Liver (tissue), 9 donors: Measurements from ENCODE around the gene PRAME. TPM values are rescaled to one million over a fixed set of nuclear protein-coding genes. Genes with fewer than 3 reads are reported as not detected.

Experiments
- DNase-seq: peaks from one replicate; pipeline ENCODE4 v3.0.0-alpha.2; 2017; ENCODE audit warnings: low spot score
- H3K27ac ChIP-seq, 2 donors: one replicate each; pipeline ENCODE4 v1.7.0; 2013; ENCODE audit warnings: inconsistent platforms in 2 of 2, low read length in 2 of 2, control low read depth in 1 of 2, low read depth in 1 of 2, mild to moderate bottlenecking in 1 of 2
- H3K27me3 ChIP-seq, 4 donors: one replicate each; pipeline versions ENCODE4 v1.6.1 to v1.7.0; 2013; ENCODE audit warnings: low read length in 3 of 4, inconsistent platforms in 1 of 4, mild to moderate bottlenecking in 1 of 4, moderate library complexity in 1 of 4; ENCODE audit not compliant: control insufficient read depth in 4 of 4, insufficient read depth in 4 of 4
- H3K36me3 ChIP-seq, 4 donors: one replicate each; pipeline versions ENCODE4 v1.6.1 to v1.7.0; 2013; ENCODE audit warnings: low read length in 3 of 4, mild to moderate bottlenecking in 3 of 4, low read depth in 1 of 4, moderate library complexity in 1 of 4; ENCODE audit not compliant: control insufficient read depth in 4 of 4, insufficient read depth in 3 of 4
- H3K4me1 ChIP-seq, 4 donors: one replicate each; pipeline versions ENCODE4 v1.6.1 to v1.7.0; 2013; ENCODE audit warnings: low read length in 3 of 4, mild to moderate bottlenecking in 3 of 4, moderate library complexity in 1 of 4; ENCODE audit not compliant: control insufficient read depth in 4 of 4, insufficient read depth in 4 of 4
- H3K4me3 ChIP-seq, 3 donors: one replicate each; pipeline versions ENCODE4 v1.6.1 to v1.7.0; 2013; ENCODE audit warnings: low read length in 3 of 3, control low read depth in 1 of 3, low read depth in 1 of 3, mild to moderate bottlenecking in 1 of 3
- H3K9ac ChIP-seq, 2 donors: one replicate each; pipeline ENCODE4 v1.7.0; 2013; ENCODE audit warnings: low read length in 2 of 2, mild to moderate bottlenecking in 2 of 2, moderate library complexity in 2 of 2, control low read depth in 1 of 2, low read depth in 1 of 2
- H3K9me3 ChIP-seq, 4 donors: one replicate each; pipeline versions ENCODE4 v1.6.1 to v1.7.0; 2013; ENCODE audit warnings: low read length in 3 of 4; ENCODE audit not compliant: control insufficient read depth in 4 of 4
- CTCF ChIP-seq: fragments of 150-350 bp; IDR thresholded peaks from 2 replicates; pipeline ENCODE4 v1.5.1; 2017; ENCODE audit warnings: improper control_type of control experiment, low read depth, low read length; ENCODE audit not compliant: missing input control
- EGR1 ChIP-seq, 2 donors: IDR thresholded peaks; 2 replicates each; pipeline ENCODE4 v1.6.1; 2016 to 2018; ENCODE audit warnings: antibody characterized with exemption in 2 of 2, low read depth in 2 of 2
- FOXA1 ChIP-seq: IDR thresholded peaks from 2 replicates; pipeline ENCODE4 v1.6.1; 2016; ENCODE audit warnings: antibody characterized with exemption
- FOXA2 ChIP-seq: IDR thresholded peaks from 2 replicates; pipeline ENCODE4 v1.6.1; 2016; ENCODE audit warnings: antibody characterized with exemption
- GABPA ChIP-seq, 2 donors: IDR thresholded peaks in 1 of 2; conservative IDR thresholded peaks in 1 of 2; 2 replicates each; pipeline ENCODE4 v1.6.1; 2016; ENCODE audit warnings: antibody characterized with exemption in 2 of 2, mild to moderate bottlenecking in 1 of 2, moderate library complexity in 1 of 2
- HNF4A ChIP-seq, 2 donors: conservative IDR thresholded peaks; 2 replicates each; pipeline ENCODE4 v1.6.1; 2016; ENCODE audit warnings: antibody characterized with exemption in 2 of 2, mild to moderate bottlenecking in 2 of 2
- HNF4G ChIP-seq: IDR thresholded peaks from 2 replicates; pipeline ENCODE4 v1.6.1; 2016; ENCODE audit warnings: antibody characterized with exemption
- JUND ChIP-seq, 2 donors: IDR thresholded peaks; 2 replicates each; pipeline ENCODE4 v1.6.1; 2016; ENCODE audit warnings: antibody characterized with exemption in 2 of 2
- NR2F2 ChIP-seq: IDR thresholded peaks from 2 replicates; pipeline ENCODE4 v1.6.1; 2016; ENCODE audit warnings: antibody characterized with exemption
- RAD21 ChIP-seq, 2 donors: IDR thresholded peaks; 2 replicates each; pipeline ENCODE4 v1.6.1; 2016; ENCODE audit warnings: antibody characterized with exemption in 2 of 2, mild to moderate bottlenecking in 2 of 2
- RXRA ChIP-seq, 2 donors: IDR thresholded peaks; 2 replicates each; pipeline ENCODE4 v1.6.1; 2017 to 2018; ENCODE audit warnings: antibody characterized with exemption in 2 of 2, mild to moderate bottlenecking in 1 of 2
- SP1 ChIP-seq: IDR thresholded peaks from 2 replicates; pipeline ENCODE4 v1.6.1; 2018; ENCODE audit warnings: antibody characterized with exemption, mild to moderate bottlenecking
- TAF1 ChIP-seq: conservative IDR thresholded peaks from 2 replicates; pipeline ENCODE4 v1.6.1; 2016; ENCODE audit warnings: antibody characterized with exemption, mild to moderate bottlenecking
- YY1 ChIP-seq: IDR thresholded peaks from 2 replicates; pipeline ENCODE4 v1.6.1; 2016; ENCODE audit warnings: antibody characterized with exemption, mild to moderate bottlenecking
- WGBS: extraction: QIAGEN DNeasy Blood & Tissue Kit; methylation state at CpG from one replicate; pipeline ENCODE4 v1.1.7; 2013; 5-methylcytosine and 5-hydroxymethylcytosine counted together
- polyA plus RNA-seq, 2 donors: library from polyadenylated mRNA; stranded (reverse) in 1 of 2; unstranded in 1 of 2; fragments of 200-250 nt in 1 of 2; fragments of >200 nt in 1 of 2; fragmentation: Nextera tagmentation in 1 of 2; extraction: Ambion mirVana in 1 of 2; gene quantifications; one replicate each; pipeline versions ENCODE4 v1.2.1 to v1.2.3, GENCODE V29; 2013 to 2015
- total RNA-seq, 2 donors: library from RNA; depleted of rRNA; stranded (reverse); fragments of >200 nt; gene quantifications; one replicate each; pipeline ENCODE4 v1.2.3, GENCODE V29; 2014
- TF ChIP-seq, protein P1 (sequence below): IDR thresholded peaks from 2 replicates; pipeline ENCODE4 v1.6.1; 2016; ENCODE audit warnings: antibody characterized with exemption
- TF ChIP-seq, protein P2 (sequence below): IDR thresholded peaks from 2 replicates; pipeline ENCODE4 v1.6.1; 2016; ENCODE audit warnings: antibody characterized with exemption
- TF ChIP-seq, protein P3 (sequence below): IDR thresholded peaks from 2 replicates; pipeline ENCODE4 v1.6.1; 2016; ENCODE audit warnings: antibody characterized with exemption, mild to moderate bottlenecking
- TF ChIP-seq, protein P4 (sequence below): IDR thresholded peaks from 2 replicates; pipeline ENCODE4 v1.6.1; 2016; ENCODE audit warnings: antibody characterized with exemption
- donor health status: healthy.
- donor health status: healthy.
- donor health status: healthy.
- donor health status: healthy.
- donor health status: healthy.

The PRAME gene
- total and polyA plus RNA-seq, 4 donors = not detected

- no peak for DNase-seq
- H3K4me1 ChIP-seq = peaks cover 0 to 4% (median 2%) of the 10 kb centered on the region in 4 donors
- no peaks in the 10 kb centered on the region for H3K27me3 ChIP-seq
- no peak overlapping the region for H3K4me3 ChIP-seq
- no peak for TF ChIP-seq JUND (IDR thresholded peaks at IDR 0.05)
- no peak for TF ChIP-seq EGR1 (IDR thresholded peaks at IDR 0.05; ENCODE audit: low read depth in 2 of 2)
- TF ChIP-seq GABPA (IDR thresholded peaks at IDR 0.05 in 1 of 2, conservative IDR thresholded peaks at IDR 0.05 in 1 of 2) = no peak
- TF ChIP-seq CTCF = no peak
- TF ChIP-seq FOXA2 = no peak
- no peak for TF ChIP-seq FOXA1
- TF ChIP-seq TAF1 = no peak
- TF ChIP-seq, protein P1, sequence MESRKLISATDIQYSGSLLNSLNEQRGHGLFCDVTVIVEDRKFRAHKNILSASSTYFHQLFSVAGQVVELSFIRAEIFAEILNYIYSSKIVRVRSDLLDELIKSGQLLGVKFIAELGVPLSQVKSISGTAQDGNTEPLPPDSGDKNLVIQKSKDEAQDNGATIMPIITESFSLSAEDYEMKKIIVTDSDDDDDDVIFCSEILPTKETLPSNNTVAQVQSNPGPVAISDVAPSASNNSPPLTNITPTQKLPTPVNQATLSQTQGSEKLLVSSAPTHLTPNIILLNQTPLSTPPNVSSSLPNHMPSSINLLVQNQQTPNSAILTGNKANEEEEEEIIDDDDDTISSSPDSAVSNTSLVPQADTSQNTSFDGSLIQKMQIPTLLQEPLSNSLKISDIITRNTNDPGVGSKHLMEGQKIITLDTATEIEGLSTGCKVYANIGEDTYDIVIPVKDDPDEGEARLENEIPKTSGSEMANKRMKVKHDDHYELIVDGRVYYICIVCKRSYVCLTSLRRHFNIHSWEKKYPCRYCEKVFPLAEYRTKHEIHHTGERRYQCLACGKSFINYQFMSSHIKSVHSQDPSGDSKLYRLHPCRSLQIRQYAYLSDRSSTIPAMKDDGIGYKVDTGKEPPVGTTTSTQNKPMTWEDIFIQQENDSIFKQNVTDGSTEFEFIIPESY = no peak
- TF ChIP-seq, protein P2, sequence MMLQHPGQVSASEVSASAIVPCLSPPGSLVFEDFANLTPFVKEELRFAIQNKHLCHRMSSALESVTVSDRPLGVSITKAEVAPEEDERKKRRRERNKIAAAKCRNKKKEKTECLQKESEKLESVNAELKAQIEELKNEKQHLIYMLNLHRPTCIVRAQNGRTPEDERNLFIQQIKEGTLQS = no peak
- TF ChIP-seq NR2F2 = no peak
- TF ChIP-seq, protein P3, sequence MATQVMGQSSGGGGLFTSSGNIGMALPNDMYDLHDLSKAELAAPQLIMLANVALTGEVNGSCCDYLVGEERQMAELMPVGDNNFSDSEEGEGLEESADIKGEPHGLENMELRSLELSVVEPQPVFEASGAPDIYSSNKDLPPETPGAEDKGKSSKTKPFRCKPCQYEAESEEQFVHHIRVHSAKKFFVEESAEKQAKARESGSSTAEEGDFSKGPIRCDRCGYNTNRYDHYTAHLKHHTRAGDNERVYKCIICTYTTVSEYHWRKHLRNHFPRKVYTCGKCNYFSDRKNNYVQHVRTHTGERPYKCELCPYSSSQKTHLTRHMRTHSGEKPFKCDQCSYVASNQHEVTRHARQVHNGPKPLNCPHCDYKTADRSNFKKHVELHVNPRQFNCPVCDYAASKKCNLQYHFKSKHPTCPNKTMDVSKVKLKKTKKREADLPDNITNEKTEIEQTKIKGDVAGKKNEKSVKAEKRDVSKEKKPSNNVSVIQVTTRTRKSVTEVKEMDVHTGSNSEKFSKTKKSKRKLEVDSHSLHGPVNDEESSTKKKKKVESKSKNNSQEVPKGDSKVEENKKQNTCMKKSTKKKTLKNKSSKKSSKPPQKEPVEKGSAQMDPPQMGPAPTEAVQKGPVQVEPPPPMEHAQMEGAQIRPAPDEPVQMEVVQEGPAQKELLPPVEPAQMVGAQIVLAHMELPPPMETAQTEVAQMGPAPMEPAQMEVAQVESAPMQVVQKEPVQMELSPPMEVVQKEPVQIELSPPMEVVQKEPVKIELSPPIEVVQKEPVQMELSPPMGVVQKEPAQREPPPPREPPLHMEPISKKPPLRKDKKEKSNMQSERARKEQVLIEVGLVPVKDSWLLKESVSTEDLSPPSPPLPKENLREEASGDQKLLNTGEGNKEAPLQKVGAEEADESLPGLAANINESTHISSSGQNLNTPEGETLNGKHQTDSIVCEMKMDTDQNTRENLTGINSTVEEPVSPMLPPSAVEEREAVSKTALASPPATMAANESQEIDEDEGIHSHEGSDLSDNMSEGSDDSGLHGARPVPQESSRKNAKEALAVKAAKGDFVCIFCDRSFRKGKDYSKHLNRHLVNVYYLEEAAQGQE = no peak
- TF ChIP-seq YY1 = no peak
- TF ChIP-seq RAD21 (IDR thresholded peaks at IDR 0.05) = no peak
- no peak for TF ChIP-seq SP1
- TF ChIP-seq HNF4A (conservative IDR thresholded peaks at IDR 0.05) = no peak
- no peak for TF ChIP-seq HNF4G
- TF ChIP-seq RXRA (IDR thresholded peaks at IDR 0.05) = no peak
- TF ChIP-seq, protein P4, sequence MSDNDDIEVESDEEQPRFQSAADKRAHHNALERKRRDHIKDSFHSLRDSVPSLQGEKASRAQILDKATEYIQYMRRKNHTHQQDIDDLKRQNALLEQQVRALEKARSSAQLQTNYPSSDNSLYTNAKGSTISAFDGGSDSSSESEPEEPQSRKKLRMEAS = no peak
- H3K27ac ChIP-seq = no peak overlapping the region
- no peak overlapping the region for H3K9ac ChIP-seq
- WGBS = 100% methylated on average over 1 of the region's 1 CpG
- no peaks in the 10 kb centered on the region for H3K36me3 ChIP-seq
- H3K9me3 ChIP-seq = peaks cover 0 to 6% (median 3%) of the 10 kb centered on the region in 4 donors
These were observed 52.3 kb downstream of the PRAME start for GRCh38 chr22:22506736-22507135.
